Measurements from ENCODE around the gene HOXC9.

HOXC9 gene

DNA sequence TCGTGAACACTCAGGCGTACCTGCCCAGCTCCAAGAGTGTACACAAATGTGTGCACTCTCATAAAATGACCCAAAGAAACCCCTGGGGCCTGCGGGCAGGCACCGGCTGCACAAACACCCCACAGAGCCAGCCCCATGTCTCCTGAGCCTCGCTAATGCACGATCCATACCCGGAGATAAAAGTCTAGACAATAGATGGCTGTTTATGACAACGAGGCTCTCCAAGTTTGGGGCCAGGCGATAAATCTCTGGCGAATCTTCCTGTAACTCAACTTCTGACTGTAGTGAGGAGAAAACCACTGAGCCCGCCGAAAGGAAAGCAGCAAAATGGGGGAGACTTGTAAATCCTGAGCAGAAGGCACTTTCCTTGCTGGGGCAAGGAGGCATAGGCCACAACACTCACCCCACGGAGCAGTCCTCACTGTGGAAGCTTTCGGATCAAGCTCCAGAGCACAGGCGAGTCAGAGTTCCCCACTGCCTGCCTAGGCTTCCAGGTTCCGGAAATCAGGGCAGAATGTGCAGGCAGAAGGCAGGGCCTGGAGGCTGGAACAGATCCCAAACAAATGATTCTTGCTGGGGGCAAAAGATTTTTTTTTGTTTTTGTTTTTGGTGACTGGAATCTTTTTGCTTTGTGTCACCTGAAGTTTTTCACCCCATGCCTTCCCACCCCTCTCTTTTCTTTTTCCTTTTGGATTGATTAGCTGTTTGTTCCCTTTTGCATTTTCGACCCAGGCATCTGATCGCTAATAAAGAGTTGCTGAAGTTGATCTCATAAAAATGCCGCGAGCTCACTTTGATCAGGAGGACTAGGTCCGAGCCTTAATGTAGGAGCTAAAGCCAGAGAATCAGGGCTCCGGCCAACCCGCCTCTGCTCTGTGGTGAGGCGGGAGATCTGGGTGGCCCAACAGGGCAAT is 31.5 kb upstream of the HOXC9 start:
- peaks cover 80% of the 10 kb centered on the region for H3K4me1 ChIP-seq (ENCODE audit: control insufficient read depth, insufficient read depth, low read length)
- POLR2A ChIA-PET: interaction anchor here (0.7 kb wide), 1 partner anchor 187 kb away, joined by 3 read pairs; no protein-coding TSS in a partner anchor
- H3K9me3 ChIP-seq (ENCODE audit: control insufficient read depth, insufficient read depth, low read depth, low read length): no peaks in the 10 kb centered on the region
- peak overlapping the region; percentile 94 for H3K27ac ChIP-seq (ENCODE audit: extremely low read depth, low read depth, low read length)
- H3K4me3 ChIP-seq (ENCODE audit: low read depth, low read length): no peak overlapping the region
- CTCF ChIA-PET: interaction anchor here (0.9 to 1.1 kb wide), 2 partner anchors 20 to 39 kb away, joined by 3 read pairs; no protein-coding TSS in a partner anchor
- H3K36me3 ChIP-seq (ENCODE audit: control insufficient read depth in 2 of 2, insufficient read depth in 1 of 2, low read length in 2 of 2): no peaks in the 10 kb centered on the region
- TF ChIP-seq ZNF549 (tag by site-specific recombination; IDR thresholded peaks at IDR 0.05) (no peak), ZNF2 (tag by site-specific recombination; IDR thresholded peaks at IDR 0.05) (0 out of 2 replicates have a peak, but pooled peaks have one; percentile 58), ZNF560 (tag by site-specific recombination; IDR thresholded peaks at IDR 0.05; ENCODE audit: borderline replicate concordance) (no peak), ZNF423 (tag by site-specific recombination; IDR thresholded peaks at IDR 0.05) (peak; percentile 70; the same call in 1 of the 2 replicates), TCF7L2 (IDR thresholded peaks at IDR 0.05; ENCODE audit: borderline replicate concordance, low read depth, low read length) (no peak), ZNF529 (tag by site-specific recombination; IDR thresholded peaks at IDR 0.05; ENCODE audit: insufficient replicate concordance) (no peak), ZNF366 (tag by site-specific recombination; conservative IDR thresholded peaks at IDR 0.05) (0 out of 2 replicates have a peak, but pooled peaks have one; percentile 37), ZSCAN16 (tag by site-specific recombination; IDR thresholded peaks at IDR 0.05) (peak; percentile 67; the same call in 1 of the 2 replicates), KLF9 (tag by site-specific recombination; IDR thresholded peaks at IDR 0.05; ENCODE audit: low read depth) (0 out of 2 replicates have a peak, but pooled peaks have one; percentile 6), ZNF626 (tag by site-specific recombination; IDR thresholded peaks at IDR 0.05) (no peak), ZNF621 (tag by site-specific recombination; IDR thresholded peaks at IDR 0.05) (no peak), SP7 (tag by site-specific recombination; IDR thresholded peaks at IDR 0.05) (peak; percentile 18; the same call in 1 of the 2 replicates), ZNF544 (tag by site-specific recombination; IDR thresholded peaks at IDR 0.05) (no peak), PRDM1 (tag by site-specific recombination; IDR thresholded peaks at IDR 0.05) (peak; percentile 79), ZNF138 (tag by site-specific recombination; IDR thresholded peaks at IDR 0.05; ENCODE audit: borderline replicate concordance) (no peak), ZBTB1 (tag by site-specific recombination; IDR thresholded peaks at IDR 0.05) (no peak), ZNF335 (tag by site-specific recombination; conservative IDR thresholded peaks at IDR 0.05) (peak; percentile 79), ZIC2 (tag by site-specific recombination; IDR thresholded peaks at IDR 0.05) (peak; percentile 78), ZNF600 (tag by site-specific recombination; IDR thresholded peaks at IDR 0.05) (peak; percentile 95)
- TF ChIP-seq, protein P1, sequence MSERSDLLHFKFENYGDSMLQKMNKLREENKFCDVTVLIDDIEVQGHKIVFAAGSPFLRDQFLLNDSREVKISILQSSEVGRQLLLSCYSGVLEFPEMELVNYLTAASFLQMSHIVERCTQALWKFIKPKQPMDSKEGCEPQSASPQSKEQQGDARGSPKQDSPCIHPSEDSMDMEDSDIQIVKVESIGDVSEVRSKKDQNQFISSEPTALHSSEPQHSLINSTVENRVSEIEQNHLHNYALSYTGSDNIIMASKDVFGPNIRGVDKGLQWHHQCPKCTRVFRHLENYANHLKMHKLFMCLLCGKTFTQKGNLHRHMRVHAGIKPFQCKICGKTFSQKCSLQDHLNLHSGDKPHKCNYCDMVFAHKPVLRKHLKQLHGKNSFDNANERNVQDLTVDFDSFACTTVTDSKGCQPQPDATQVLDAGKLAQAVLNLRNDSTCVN (tag by site-specific recombination; optimal IDR thresholded peaks at IDR 0.05): peak; percentile 32
- TF ChIP-seq, protein P2, sequence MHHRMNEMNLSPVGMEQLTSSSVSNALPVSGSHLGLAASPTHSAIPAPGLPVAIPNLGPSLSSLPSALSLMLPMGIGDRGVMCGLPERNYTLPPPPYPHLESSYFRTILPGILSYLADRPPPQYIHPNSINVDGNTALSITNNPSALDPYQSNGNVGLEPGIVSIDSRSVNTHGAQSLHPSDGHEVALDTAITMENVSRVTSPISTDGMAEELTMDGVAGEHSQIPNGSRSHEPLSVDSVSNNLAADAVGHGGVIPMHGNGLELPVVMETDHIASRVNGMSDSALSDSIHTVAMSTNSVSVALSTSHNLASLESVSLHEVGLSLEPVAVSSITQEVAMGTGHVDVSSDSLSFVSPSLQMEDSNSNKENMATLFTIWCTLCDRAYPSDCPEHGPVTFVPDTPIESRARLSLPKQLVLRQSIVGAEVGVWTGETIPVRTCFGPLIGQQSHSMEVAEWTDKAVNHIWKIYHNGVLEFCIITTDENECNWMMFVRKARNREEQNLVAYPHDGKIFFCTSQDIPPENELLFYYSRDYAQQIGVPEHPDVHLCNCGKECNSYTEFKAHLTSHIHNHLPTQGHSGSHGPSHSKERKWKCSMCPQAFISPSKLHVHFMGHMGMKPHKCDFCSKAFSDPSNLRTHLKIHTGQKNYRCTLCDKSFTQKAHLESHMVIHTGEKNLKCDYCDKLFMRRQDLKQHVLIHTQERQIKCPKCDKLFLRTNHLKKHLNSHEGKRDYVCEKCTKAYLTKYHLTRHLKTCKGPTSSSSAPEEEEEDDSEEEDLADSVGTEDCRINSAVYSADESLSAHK (tag by site-specific recombination; IDR thresholded peaks at IDR 0.05): peak; percentile 65; the same call in 1 of the 2 replicates
- TF ChIP-seq, protein P3, sequence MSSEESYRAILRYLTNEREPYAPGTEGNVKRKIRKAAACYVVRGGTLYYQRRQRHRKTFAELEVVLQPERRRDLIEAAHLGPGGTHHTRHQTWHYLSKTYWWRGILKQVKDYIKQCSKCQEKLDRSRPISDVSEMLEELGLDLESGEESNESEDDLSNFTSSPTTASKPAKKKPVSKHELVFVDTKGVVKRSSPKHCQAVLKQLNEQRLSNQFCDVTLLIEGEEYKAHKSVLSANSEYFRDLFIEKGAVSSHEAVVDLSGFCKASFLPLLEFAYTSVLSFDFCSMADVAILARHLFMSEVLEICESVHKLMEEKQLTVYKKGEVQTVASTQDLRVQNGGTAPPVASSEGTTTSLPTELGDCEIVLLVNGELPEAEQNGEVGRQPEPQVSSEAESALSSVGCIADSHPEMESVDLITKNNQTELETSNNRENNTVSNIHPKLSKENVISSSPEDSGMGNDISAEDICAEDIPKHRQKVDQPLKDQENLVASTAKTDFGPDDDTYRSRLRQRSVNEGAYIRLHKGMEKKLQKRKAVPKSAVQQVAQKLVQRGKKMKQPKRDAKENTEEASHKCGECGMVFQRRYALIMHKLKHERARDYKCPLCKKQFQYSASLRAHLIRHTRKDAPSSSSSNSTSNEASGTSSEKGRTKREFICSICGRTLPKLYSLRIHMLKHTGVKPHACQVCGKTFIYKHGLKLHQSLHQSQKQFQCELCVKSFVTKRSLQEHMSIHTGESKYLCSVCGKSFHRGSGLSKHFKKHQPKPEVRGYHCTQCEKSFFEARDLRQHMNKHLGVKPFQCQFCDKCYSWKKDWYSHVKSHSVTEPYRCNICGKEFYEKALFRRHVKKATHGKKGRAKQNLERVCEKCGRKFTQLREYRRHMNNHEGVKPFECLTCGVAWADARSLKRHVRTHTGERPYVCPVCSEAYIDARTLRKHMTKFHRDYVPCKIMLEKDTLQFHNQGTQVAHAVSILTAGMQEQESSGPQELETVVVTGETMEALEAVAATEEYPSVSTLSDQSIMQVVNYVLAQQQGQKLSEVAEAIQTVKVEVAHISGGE (tag by site-specific recombination; conservative IDR thresholded peaks at IDR 0.05; ENCODE audit: low read depth): peak; percentile 78
- TF ChIP-seq, protein P4, sequence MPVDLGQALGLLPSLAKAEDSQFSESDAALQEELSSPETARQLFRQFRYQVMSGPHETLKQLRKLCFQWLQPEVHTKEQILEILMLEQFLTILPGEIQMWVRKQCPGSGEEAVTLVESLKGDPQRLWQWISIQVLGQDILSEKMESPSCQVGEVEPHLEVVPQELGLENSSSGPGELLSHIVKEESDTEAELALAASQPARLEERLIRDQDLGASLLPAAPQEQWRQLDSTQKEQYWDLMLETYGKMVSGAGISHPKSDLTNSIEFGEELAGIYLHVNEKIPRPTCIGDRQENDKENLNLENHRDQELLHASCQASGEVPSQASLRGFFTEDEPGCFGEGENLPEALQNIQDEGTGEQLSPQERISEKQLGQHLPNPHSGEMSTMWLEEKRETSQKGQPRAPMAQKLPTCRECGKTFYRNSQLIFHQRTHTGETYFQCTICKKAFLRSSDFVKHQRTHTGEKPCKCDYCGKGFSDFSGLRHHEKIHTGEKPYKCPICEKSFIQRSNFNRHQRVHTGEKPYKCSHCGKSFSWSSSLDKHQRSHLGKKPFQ (tag by site-specific recombination; IDR thresholded peaks at IDR 0.05): peak; percentile 32; the same call in 1 of the 2 replicates
- TF ChIP-seq, protein P5, sequence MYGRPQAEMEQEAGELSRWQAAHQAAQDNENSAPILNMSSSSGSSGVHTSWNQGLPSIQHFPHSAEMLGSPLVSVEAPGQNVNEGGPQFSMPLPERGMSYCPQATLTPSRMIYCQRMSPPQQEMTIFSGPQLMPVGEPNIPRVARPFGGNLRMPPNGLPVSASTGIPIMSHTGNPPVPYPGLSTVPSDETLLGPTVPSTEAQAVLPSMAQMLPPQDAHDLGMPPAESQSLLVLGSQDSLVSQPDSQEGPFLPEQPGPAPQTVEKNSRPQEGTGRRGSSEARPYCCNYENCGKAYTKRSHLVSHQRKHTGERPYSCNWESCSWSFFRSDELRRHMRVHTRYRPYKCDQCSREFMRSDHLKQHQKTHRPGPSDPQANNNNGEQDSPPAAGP (tag by site-specific recombination; IDR thresholded peaks at IDR 0.05): 0 out of 2 replicates have a peak, but pooled peaks have one; percentile 7
- TF ChIP-seq, protein P6, sequence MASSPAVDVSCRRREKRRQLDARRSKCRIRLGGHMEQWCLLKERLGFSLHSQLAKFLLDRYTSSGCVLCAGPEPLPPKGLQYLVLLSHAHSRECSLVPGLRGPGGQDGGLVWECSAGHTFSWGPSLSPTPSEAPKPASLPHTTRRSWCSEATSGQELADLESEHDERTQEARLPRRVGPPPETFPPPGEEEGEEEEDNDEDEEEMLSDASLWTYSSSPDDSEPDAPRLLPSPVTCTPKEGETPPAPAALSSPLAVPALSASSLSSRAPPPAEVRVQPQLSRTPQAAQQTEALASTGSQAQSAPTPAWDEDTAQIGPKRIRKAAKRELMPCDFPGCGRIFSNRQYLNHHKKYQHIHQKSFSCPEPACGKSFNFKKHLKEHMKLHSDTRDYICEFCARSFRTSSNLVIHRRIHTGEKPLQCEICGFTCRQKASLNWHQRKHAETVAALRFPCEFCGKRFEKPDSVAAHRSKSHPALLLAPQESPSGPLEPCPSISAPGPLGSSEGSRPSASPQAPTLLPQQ (tag by site-specific recombination; IDR thresholded peaks at IDR 0.05): no peak

All from HEK293 (cell line).